KMS-11 (cell line): ENCODE data around the gene KRT36.
A peak's percentile ranks its signal among the peaks of the same experiment; 100 is the strongest.

Experiments used
- H2AFZ ChIP-seq: fragments of 200-600 bp; sonication (generic); 2 replicates; pipeline ENCODE4 v1.6.1; 2016; ENCODE audit warnings: antibody characterized with exemption, mixed run types, low read depth
- H3K27ac ChIP-seq: fragments of 200-600 bp; sonication (generic); 2 replicates; pipeline ENCODE4 v1.6.1; 2016; ENCODE audit warnings: mild to moderate bottlenecking, mixed run types
- H3K27me3 ChIP-seq: fragments of 200-600 bp; sonication (generic); 2 replicates; pipeline ENCODE4 v1.6.1; 2017; ENCODE audit warnings: mild to moderate bottlenecking, low read depth, mixed run types, moderate library complexity; ENCODE audit not compliant: insufficient read depth
- H3K36me3 ChIP-seq: fragments of 200-600 bp; sonication (generic); 2 replicates; pipeline ENCODE4 v1.6.1; 2017; ENCODE audit warnings: mild to moderate bottlenecking, mixed run types; ENCODE audit not compliant: insufficient read depth
- H3K4me1 ChIP-seq: fragments of 200-600 bp; sonication (generic); 2 replicates; pipeline ENCODE4 v1.6.1; 2016; ENCODE audit warnings: mild to moderate bottlenecking, low read depth, mixed run types; ENCODE audit not compliant: poor library complexity, severe bottlenecking
- H3K4me2 ChIP-seq: fragments of 200-600 bp; sonication (generic); 2 replicates; pipeline ENCODE4 v1.7.0; 2016; ENCODE audit warnings: mild to moderate bottlenecking, mixed run types
- H3K4me3 ChIP-seq: fragments of 200-600 bp; sonication (generic); IDR thresholded peaks from 2 replicates; pipeline ENCODE4 v1.6.1; 2017; ENCODE audit warnings: low read depth, low read length, mixed read lengths; ENCODE audit not compliant: insufficient read depth
- H3K79me2 ChIP-seq: fragments of 200-600 bp; sonication (generic); 2 replicates; pipeline ENCODE4 v1.6.1; 2016; ENCODE audit warnings: low read depth, mixed run types; ENCODE audit not compliant: insufficient read depth
- H3K9ac ChIP-seq: fragments of 200-600 bp; sonication (generic); 2 replicates; pipeline ENCODE4 v1.6.1; 2016; ENCODE audit warnings: mild to moderate bottlenecking, mixed run types
- H4K20me1 ChIP-seq: fragments of 200-600 bp; sonication (generic); 2 replicates; pipeline ENCODE4 v1.6.1; 2016; ENCODE audit warnings: mild to moderate bottlenecking, mixed run types; ENCODE audit not compliant: insufficient read depth
- CTCF ChIP-seq: fragments of 200-600 bp; sonication (generic); conservative IDR thresholded peaks from 2 replicates; pipeline ENCODE4 v1.6.1; 2017; ENCODE audit warnings: low read depth, mild to moderate bottlenecking, antibody characterized with exemption, low read length, moderate library complexity, mixed read lengths

The KRT36 gene

GRCh38 chr17:41500131-41500911 lies 10.6 kb upstream of the KRT36 start:
- H3K27ac ChIP-seq: no peak overlapping the region
- H3K4me3 ChIP-seq: no peak overlapping the region
- H3K4me1 ChIP-seq: no peaks in the 10 kb centered on the region
- H3K4me2 ChIP-seq: no peak overlapping the region
- no peaks in the 10 kb centered on the region for H4K20me1 ChIP-seq
- peaks cover 5% of the 10 kb centered on the region; the same call in 1 of the 2 replicates for H3K27me3 ChIP-seq
- no peak for TF ChIP-seq CTCF
- no peaks in the 10 kb centered on the region for H3K79me2 ChIP-seq
- no peak overlapping the region for H3K9ac ChIP-seq
- H3K36me3 ChIP-seq: no peaks in the 10 kb centered on the region
- no peak overlapping the region for H2AFZ ChIP-seq

GRCh38 chr17:41499714-41500113 lies 10.0 kb upstream of the KRT36 start:
- Histone ChIP-seq H3K4me2 (no peak overlapping the region), H3K9ac (no peak overlapping the region), H3K27ac (no peak overlapping the region), H3K4me3 (no peak overlapping the region), H2AFZ (no peak overlapping the region), H4K20me1 (no peaks in the 10 kb centered on the region), H3K36me3 (no peaks in the 10 kb centered on the region), H3K27me3 (peaks cover 5% of the 10 kb centered on the region; the same call in 1 of the 2 replicates), H3K79me2 (no peaks in the 10 kb centered on the region), H3K4me1 (no peaks in the 10 kb centered on the region)
- no peak for TF ChIP-seq CTCF

GRCh38 chr17:41498276-41498675 lies 8.6 kb upstream of the KRT36 start:
- no peak for TF ChIP-seq CTCF
- H2AFZ ChIP-seq: no peak overlapping the region
- peaks cover 5% of the 10 kb centered on the region; the same call in 1 of the 2 replicates for H3K27me3 ChIP-seq
- H3K4me1 ChIP-seq: no peaks in the 10 kb centered on the region
- no peak overlapping the region for H3K4me2 ChIP-seq
- H3K4me3 ChIP-seq: no peak overlapping the region
- H3K36me3 ChIP-seq: no peaks in the 10 kb centered on the region
- no peak overlapping the region for H3K27ac ChIP-seq
- no peaks in the 10 kb centered on the region for H3K79me2 ChIP-seq
- H3K9ac ChIP-seq: no peak overlapping the region
- H4K20me1 ChIP-seq: no peaks in the 10 kb centered on the region

DNA sequence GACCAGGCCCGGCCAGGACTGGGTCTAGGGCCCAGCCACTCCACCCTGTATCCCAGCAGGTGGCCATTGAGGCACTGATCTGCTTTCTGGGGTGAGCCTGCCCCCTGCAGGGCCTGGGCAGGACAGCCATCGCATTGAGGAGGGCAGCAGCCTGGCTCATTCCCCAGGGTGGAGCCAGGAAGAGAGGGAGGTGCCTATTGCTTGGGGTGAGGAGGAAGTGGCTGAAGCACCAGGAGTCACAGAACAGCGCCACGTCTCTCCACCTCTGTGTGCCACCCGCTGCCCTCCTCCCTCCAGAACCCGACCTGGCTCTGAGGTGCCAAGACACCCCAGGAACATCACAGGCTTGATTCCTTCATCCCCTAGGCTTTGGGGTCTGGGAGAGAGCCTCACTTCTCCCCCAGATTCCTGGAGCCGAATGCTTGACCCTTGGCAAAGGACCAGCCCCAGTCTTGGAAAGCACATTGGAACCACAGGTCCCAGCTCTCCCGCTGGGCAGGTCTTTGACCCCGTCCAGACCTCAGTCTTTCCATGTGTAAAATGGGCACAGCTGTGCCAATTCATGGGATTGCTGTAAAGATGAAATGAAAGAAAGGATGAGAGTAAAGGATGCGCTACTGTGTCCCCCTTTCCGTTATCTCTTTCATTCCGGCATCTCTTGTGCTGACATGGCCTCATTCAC lies 7.2 kb upstream of the KRT36 start:
- Histone ChIP-seq H3K4me2 (no peak overlapping the region), H3K4me3 (no peak overlapping the region)
- peak; percentile 70 for TF ChIP-seq CTCF

More for the DNA sequence above, 7.2 kb upstream of the KRT36 start:
- peak overlapping the region; percentile 24; the same call in 1 of the 2 replicates for H2AFZ ChIP-seq
- H3K79me2 ChIP-seq: no peaks in the 10 kb centered on the region
- no peaks in the 10 kb centered on the region for H4K20me1 ChIP-seq
- H3K4me1 ChIP-seq: no peaks in the 10 kb centered on the region
- H3K36me3 ChIP-seq: no peaks in the 10 kb centered on the region
- H3K27me3 ChIP-seq: peaks cover 5% of the 10 kb centered on the region; the same call in 1 of the 2 replicates
- H3K27ac ChIP-seq: no peak overlapping the region
- H3K9ac ChIP-seq: no peak overlapping the region
